Stimulated activated CD4-positive, alpha-beta T cell treated with anti-CD3 and anti-CD28 coated beads, Interleukin-4, amount 100 ng/mL, for 4 hours (primary cell): ENCODE results near the gene SMIM35.

Source experiments
- DNase-seq, 2 experiments: peaks; one replicate each; pipeline ENCODE4 v3.0.0-alpha.2; 2020

Gene SMIM35

GRCh38 chr11:118001494-118001971 lies 85.2 kb downstream of the SMIM35 start:
- no peak for DNase-seq

GRCh38 chr11:118000850-118001228 lies 85.9 kb downstream of the SMIM35 start:
- no peak for DNase-seq

- no peak for DNase-seq
Observed at GRCh38 chr11:118000067-118000849, 86.5 kb downstream of the SMIM35 start.

DNA sequence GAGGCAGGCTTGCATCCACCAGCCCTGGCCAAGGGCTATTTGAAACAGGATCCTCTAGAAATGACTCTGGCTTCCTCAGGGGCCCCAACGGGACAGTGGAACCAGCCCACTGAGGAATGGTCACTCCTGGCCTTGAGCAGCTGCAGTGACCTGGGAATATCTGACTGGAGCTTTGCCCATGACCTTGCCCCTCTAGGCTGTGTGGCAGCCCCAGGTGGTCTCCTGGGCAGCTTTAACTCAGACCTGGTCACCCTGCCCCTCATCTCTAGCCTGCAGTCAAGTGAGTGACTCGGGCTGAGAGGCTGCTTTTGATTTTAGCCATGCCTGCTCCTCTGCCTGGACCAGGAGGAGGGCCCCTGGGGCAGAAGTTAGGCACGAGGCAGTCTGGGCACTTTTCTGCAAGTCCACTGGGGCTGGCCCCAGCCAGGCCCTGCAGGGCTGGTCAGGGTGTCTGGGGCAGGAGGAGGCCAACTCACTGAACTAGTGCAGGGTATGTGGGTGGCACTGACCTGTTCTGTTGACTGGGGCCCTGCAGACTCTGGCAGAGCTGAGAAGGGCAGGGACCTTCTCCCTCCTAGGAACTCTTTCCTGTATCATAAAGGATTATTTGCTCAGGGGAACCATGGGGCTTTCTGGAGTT lies 87.3 kb downstream of the SMIM35 start:
- no peak for DNase-seq

- no peak for DNase-seq
Observed at GRCh38 chr11:117998664-117999353, 88.0 kb downstream of the SMIM35 start.

DNA sequence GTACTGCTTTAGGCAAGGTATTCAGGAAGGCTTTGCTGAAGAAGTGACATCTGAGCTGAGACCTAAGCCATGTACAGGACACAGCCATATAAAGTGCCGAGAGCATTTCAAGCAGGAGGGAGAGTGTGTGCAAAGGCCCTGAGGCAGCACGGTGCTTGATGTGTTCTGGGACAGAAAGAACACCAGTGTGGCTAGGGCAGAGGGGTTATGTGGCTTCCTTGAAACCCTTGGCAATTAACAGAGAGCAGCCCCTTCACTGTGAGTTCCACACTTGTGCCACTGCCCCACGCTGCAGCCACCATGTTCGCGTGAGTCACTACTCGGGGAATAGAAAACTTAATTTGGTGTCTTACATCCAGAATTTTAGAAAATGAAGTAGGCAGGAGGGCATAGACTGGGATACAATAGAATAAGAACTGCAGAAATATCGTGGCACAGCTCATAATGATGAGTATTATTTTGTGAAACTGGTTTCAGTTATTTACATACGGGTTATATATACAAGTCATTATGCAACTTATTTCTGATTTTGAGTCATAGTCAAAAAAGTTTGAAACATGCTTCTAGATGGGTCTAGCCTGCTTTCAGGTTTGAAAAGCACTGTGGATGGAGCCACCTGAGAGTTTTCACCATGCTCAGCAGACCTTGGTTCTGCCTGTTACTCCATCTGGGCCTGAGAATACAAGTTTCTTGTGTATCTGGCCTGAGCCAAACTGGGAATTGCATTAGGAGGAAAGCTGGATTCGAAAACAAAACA lies 88.8 kb downstream of the SMIM35 start:
- DNase-seq, result no peak

- DNase-seq, result no peak
Observed at GRCh38 chr11:117997406-117997805, 89.4 kb downstream of the SMIM35 start.

DNA sequence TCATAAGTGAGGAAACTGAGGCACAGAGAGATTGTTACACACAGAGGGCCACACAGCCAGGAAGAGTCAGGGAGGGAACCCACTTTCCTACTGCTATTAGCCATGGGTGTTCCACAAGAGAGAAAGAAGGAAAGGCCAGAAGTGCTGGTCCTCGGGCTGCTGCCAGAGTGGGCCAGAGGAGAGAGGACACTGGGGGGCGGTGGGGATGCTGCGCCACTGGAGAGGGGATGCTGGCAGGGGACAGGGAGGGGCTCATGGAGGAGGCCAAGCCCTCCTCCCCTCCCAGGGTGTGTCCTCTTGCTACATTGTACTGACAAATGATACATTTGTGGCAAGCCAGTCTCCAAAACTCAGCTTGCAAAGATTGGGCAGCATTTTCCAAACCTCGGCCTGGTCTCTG lies 90.7 kb downstream of the SMIM35 start:
- DNase-seq, result no peak

GRCh38 chr11:117995472-117995871 lies 91.3 kb downstream of the SMIM35 start:
- no peak for DNase-seq

- no peak for DNase-seq
Observed at GRCh38 chr11:117993988-117994745, 92.6 kb downstream of the SMIM35 start.

DNA sequence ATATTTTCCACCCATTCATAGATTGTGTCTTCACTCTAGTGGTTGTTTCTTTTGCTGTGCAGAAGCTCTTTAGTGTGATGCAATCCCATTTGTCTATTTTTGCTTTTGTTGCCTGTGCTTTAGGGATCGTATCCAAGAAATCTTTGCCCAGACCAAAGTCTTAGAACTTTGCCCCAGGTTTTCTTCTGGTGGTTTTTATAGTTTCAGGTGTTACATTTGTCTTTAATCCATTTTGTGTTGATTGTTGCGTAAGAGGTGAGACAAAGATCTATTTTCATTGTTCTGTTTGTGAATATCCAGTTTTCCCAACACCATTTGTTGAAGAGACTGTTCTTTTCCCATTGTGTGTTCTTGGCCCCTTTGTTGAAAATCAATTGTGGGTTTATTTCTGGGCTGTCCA lies 94.1 kb downstream of the SMIM35 start:
- DNase-seq, result no peak

- DNase-seq, result no peak
Observed at GRCh38 chr11:117992136-117992535, 94.6 kb downstream of the SMIM35 start.

DNA sequence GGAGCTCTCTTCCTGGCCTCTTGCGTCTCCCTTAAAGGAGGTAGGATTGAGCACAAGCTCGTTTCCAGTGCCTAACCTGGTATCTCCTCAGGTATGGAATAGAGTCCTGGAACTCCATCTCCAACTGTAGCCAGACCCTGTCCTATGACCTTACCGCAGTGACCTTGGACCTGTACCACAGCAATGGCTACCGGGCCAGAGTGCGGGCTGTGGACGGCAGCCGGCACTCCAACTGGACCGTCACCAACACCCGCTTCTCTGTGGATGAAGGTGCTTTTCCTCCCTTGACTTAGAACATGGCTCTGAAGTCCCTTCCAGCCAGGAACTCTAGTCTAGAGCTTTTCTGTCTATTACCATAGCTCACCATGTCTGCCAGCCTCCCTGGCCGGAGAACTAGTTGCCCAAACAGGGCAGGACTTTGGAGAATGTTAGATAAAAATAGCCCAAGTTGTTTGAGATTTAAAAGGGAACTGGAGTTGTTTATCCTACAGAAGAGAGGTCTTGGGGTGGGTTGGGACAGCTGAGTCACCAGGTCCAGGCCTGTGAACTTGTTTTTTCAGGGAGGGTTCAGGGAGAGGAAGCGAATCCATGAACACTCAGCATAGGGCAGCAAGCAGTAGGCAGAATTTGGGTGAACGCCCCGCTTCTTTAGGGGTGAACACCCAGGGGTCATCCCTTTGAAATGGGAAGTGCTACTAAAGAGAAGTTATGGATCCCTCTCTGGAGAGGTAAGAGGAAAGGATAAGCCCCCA lies 97.2 kb downstream of the SMIM35 start:
- no peak for DNase-seq

GRCh38 chr11:117986981-117987574 lies 99.7 kb downstream of the SMIM35 start:
- peak; percentile 44 to 73 for DNase-seq

GRCh38 chr11:117985953-117986887 lies 100.5 kb downstream of the SMIM35 start, which contains the start of gene IL10RA:
Gene IL10RA, plus strand, starts transcription at chr11:117986394. Its CDS starts 74 bp downstream, at chr11:117986468.
- peak; percentile 78 to 80 for DNase-seq

GRCh38 chr11:117984476-117984875 lies 102.3 kb downstream of the SMIM35 start:
- DNase-seq, result no peak

DNA sequence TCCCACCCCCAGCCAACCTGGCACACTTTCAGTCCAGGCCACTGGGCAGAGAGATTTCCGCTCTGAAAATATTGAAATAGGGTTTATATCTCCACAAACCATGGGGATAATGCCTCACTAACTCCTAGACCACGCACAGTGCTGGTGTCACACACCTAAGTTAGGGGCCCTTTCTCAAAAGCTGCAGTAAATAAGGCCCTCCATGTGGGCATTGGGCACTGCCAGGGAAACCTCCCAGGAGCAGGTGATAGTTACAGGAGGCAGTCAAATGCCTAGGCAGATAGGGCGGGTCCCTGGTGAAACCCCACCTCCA lies 103.6 kb downstream of the SMIM35 start:
- DNase-seq, result no peak

GRCh38 chr11:117980720-117981119 lies 106.0 kb downstream of the SMIM35 start:
- DNase-seq, result no peak

DNA sequence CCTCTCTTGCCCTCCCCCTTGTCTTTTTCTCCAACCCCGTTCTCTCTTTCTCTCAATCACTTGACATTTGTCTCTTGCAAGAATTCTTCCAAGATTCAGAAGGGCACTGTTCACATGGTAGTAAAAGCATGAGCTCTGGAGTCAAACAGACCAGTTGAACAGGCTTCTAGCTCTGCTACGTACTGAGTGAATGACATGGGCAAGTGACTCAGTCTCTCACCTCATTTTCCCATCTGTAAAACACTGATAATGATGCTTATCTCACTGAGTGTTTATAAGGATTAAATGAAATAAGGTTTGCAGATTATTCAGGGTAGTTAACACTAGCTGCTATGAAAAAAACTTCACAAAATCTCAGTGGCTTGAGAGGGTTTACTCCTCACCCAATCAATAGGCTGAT lies 106.5 kb downstream of the SMIM35 start:
- DNase-seq, result no peak
